PFSK-1 (cell line): ENCODE data around the gene SEZ6L2.

ENCODE experiments used
- FOXP2 ChIP-seq: optimal IDR thresholded peaks from 2 replicates; pipeline ENCODE3; 2011; ENCODE audit warnings: borderline replicate concordance, control low read depth, inconsistent platforms; ENCODE audit not compliant: insufficient read depth; ENCODE audit errors: extremely low read length, extremely low read depth
- POLR2AphosphoS5 ChIP-seq: IDR thresholded peaks from 2 replicates; pipeline ENCODE4 v1.6.1; 2012; ENCODE audit warnings: low read depth, mild to moderate bottlenecking, control low read depth, low read length, moderate library complexity
- SIN3A ChIP-seq: IDR thresholded peaks from 2 replicates; pipeline ENCODE4 v1.6.1; 2012; ENCODE audit warnings: mild to moderate bottlenecking, low read length, moderate library complexity, borderline replicate concordance; ENCODE audit not compliant: insufficient read depth
- TAF1 ChIP-seq: IDR thresholded peaks from 2 replicates; pipeline ENCODE4 v1.6.1; 2012; ENCODE audit warnings: low read length, control low read depth, borderline replicate concordance; ENCODE audit not compliant: insufficient read depth
- TF ChIP-seq, protein P1 (sequence below), 2 experiments: IDR thresholded peaks; 2 replicates each; pipeline versions ENCODE4 v1.6.1 to v1.8.0; 2011 to 2012; ENCODE audit warnings: low read depth in 2 of 2, low read length in 2 of 2, control low read depth in 1 of 2, inconsistent platforms in 1 of 2, mild to moderate bottlenecking in 1 of 2, moderate library complexity in 1 of 2; ENCODE audit not compliant: insufficient read depth in 1 of 2

SEZ6L2 gene

DNA sequence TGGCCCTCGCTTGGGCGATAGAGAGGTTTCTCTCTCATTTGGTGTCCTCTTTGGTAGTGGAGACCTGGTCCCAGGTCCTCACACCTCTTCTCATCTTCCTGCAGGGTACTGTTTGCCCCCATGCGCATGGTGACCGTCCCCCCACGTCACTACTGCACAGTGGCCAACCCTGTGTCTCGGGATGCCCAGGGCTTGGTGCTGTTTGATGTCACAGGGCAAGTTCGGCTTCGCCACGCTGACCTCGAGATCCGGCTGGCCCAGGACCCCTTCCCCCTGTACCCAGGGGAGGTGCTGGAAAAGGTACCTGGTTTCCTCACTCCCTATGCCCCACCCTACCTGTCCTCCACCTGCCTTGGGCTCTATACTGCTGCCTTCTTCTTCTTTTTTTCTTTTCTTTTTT, 68.6 kb downstream of the SEZ6L2 start:
- TF ChIP-seq, protein P1, sequence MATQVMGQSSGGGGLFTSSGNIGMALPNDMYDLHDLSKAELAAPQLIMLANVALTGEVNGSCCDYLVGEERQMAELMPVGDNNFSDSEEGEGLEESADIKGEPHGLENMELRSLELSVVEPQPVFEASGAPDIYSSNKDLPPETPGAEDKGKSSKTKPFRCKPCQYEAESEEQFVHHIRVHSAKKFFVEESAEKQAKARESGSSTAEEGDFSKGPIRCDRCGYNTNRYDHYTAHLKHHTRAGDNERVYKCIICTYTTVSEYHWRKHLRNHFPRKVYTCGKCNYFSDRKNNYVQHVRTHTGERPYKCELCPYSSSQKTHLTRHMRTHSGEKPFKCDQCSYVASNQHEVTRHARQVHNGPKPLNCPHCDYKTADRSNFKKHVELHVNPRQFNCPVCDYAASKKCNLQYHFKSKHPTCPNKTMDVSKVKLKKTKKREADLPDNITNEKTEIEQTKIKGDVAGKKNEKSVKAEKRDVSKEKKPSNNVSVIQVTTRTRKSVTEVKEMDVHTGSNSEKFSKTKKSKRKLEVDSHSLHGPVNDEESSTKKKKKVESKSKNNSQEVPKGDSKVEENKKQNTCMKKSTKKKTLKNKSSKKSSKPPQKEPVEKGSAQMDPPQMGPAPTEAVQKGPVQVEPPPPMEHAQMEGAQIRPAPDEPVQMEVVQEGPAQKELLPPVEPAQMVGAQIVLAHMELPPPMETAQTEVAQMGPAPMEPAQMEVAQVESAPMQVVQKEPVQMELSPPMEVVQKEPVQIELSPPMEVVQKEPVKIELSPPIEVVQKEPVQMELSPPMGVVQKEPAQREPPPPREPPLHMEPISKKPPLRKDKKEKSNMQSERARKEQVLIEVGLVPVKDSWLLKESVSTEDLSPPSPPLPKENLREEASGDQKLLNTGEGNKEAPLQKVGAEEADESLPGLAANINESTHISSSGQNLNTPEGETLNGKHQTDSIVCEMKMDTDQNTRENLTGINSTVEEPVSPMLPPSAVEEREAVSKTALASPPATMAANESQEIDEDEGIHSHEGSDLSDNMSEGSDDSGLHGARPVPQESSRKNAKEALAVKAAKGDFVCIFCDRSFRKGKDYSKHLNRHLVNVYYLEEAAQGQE (IDR thresholded peaks at IDR 0.05; ENCODE audit: insufficient read depth in 1 of 2, low read depth in 2 of 2, low read length in 2 of 2): no peak
- TF ChIP-seq SIN3A: no peak

DNA sequence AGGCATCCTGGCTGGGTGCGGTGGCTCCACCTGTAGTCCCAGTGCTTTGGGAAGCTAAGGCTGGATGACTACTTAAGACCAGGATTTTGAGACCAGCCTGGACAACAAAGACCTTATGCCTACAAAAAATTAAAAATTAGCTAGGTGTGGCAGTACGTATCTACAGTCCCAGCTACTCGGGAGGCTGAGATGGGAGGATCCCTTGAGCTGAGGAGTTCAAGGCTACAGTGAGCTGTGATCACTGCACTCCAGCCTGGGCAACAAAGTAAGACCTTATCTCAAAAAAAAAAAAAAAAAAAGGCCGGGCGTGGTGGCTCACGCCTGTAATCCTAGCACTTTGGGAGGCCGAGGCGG, 73.0 kb downstream of the SEZ6L2 start:
- no peak for TF ChIP-seq SIN3A
- TF ChIP-seq, protein P1 (IDR thresholded peaks at IDR 0.05; ENCODE audit: insufficient read depth in 1 of 2, low read depth in 2 of 2, low read length in 2 of 2): no peak

DNA sequence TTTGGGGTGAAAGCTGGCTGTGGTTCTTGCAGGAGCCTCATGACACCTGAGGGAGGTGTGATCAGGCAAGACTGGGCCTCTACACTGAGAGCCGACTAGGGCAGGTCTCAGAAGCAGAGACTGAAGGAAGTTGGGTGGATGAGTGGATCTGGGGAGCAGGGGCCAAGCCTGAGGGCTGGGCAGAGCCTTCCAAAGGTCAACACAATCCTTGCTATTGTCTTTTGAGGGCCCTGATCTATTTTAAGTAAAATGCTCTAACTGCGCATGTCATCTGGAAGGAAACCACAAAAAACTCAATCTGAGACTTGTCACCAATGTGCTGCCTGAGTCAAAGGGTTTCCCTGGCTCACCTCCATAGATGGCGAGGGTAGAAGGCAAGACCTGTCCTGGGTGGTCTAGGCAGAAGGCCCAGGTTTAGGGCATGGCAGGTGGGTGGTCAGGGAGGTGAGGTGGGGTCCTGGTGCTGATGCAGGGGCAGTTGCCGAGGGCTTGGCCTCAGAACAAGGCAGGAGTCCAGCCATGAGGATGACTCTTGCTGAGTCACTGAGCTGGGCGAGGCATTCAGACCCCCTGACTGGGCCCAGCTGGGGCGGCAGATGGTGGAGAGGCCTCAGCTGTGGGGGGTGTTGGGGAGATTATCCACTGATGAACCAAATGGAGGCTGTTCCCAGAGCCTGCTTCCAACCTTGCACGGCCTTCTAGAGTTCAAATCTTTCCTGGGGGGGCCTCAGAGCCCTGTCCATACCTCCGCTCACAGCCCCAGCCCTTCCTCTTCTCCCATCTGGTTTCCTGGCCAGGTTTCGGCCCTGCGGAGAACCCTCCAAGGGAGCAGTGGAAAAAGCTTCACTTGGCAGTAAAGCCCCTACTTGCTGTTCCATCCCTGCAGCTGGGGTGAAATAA, 74.0 kb downstream of the SEZ6L2 start:
- no peak for TF ChIP-seq TAF1
- TF ChIP-seq, protein P1 (IDR thresholded peaks at IDR 0.05; ENCODE audit: insufficient read depth in 1 of 2, low read depth in 2 of 2, low read length in 2 of 2): no peak
- TF ChIP-seq POLR2AphosphoS5: no peak
- no peak for TF ChIP-seq SIN3A
- no peak for TF ChIP-seq FOXP2

DNA sequence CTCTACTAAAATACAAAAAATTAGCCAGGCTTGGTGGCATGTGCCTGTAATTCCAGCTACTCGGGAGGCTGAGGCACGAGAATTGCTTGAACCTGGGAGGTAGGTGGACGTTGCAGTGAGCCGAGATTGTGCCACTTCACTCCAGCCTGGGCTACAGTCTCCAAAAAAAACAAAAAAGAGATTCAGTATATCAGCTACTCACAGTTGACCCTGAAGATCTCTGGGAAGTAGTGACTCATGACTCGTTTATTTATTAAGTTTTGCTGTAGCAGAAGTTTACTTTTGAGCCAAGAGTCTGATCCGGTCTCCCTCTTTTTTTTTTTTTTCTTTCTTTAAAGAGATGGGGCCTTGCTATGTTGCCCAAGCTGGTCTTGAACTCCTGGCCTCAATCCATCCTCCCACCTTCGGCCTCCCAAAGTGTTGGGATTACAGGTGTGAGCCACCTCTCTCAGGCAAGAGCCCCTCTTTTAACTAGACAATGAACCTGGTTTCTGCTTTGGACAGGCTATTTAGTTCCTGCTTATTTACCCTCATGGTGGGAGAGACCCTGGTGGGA, 74.7 kb downstream of the SEZ6L2 start:
- TF ChIP-seq SIN3A (no peak), FOXP2 (no peak), POLR2AphosphoS5 (no peak), TAF1 (no peak)
- TF ChIP-seq, protein P1 (IDR thresholded peaks at IDR 0.05; ENCODE audit: insufficient read depth in 1 of 2, low read depth in 2 of 2, low read length in 2 of 2): no peak
